Naive thymus-derived CD4-positive, alpha-beta T cell (primary cell): ENCODE data around the gene SLCO2B1. TPM values are rescaled to one million over a fixed set of nuclear protein-coding genes. Genes with fewer than 3 reads are reported as not detected.

Experiments used
- ATAC-seq: fragments of 150-1000 bp; cut with Tn5 transposase; 2 replicates; pipeline ENCODE4 v1.10.0; 2021; ENCODE audit warnings: mild to moderate bottlenecking, moderate library complexity
- CTCF ChIA-PET: fragments of 350-600 bp; sonication (Branson Sonifier 250); formaldehyde crosslinking; loops from one replicate; lab custom pipeline; 2021; ENCODE audit warnings: antibody characterized with exemption; lab: Charles Lee
- POLR2A ChIA-PET: fragments of 350-600 bp; sonication (Branson Sonifier 250); formaldehyde crosslinking; loops from one replicate; lab custom pipeline; 2021; ENCODE audit warnings: antibody characterized with exemption, inconsistent platforms; lab: Charles Lee
- DNase-seq, 9 donors: peaks; one replicate each; pipeline versions ENCODE4 v3.0.0 to v3.0.0-alpha.2; 2020 to 2022; ENCODE audit warnings: mixed read lengths in 1 of 9
- H3K27ac ChIP-seq: one replicate; pipeline ENCODE4 v1.7.0; 2013; ENCODE audit warnings: mild to moderate bottlenecking, low read depth, low read length, moderate library complexity
- H3K27me3 ChIP-seq, 2 donors: one replicate each; pipeline ENCODE4 v1.7.0; 2013; ENCODE audit warnings: low read length in 2 of 2, mild to moderate bottlenecking in 2 of 2, moderate library complexity in 2 of 2; ENCODE audit not compliant: control insufficient read depth in 2 of 2, insufficient read depth in 2 of 2
- H3K36me3 ChIP-seq, 3 experiments: 1 replicate in 2 of 3; 2 replicates in 1 of 3; pipeline ENCODE4 v1.7.0; 2013; ENCODE audit warnings: low read length in 3 of 3, mild to moderate bottlenecking in 3 of 3, moderate library complexity in 1 of 3; ENCODE audit not compliant: insufficient read depth in 3 of 3, control insufficient read depth in 2 of 3
- H3K4me1 ChIP-seq, 2 donors: one replicate each; pipeline ENCODE4 v1.7.0; 2013; ENCODE audit warnings: low read length in 2 of 2, mild to moderate bottlenecking in 2 of 2, moderate library complexity in 1 of 2; ENCODE audit not compliant: control insufficient read depth in 2 of 2, insufficient read depth in 2 of 2
- H3K4me3 ChIP-seq: 2 replicates; pipeline ENCODE4 v1.7.0; 2013; ENCODE audit warnings: mild to moderate bottlenecking, low read length
- H3K9me3 ChIP-seq, 3 experiments: 1 replicate in 2 of 3; 2 replicates in 1 of 3; pipeline ENCODE4 v1.7.0; 2013; ENCODE audit warnings: low read length in 3 of 3; ENCODE audit not compliant: control insufficient read depth in 2 of 3
- H3K27ac Mint-ChIP-seq, 9 donors: one replicate each; pipeline ENCODE4 v1.8.0; 2020 to 2022; ENCODE audit warnings: mixed read lengths in 9 of 9, mild to moderate bottlenecking in 8 of 9, moderate library complexity in 5 of 9, inconsistent platforms in 2 of 9
- H3K27me3 Mint-ChIP-seq, 5 donors: one replicate each; pipeline ENCODE4 v1.8.0; 2021 to 2022; ENCODE audit warnings: mixed read lengths in 5 of 5, mild to moderate bottlenecking in 1 of 5
- H3K36me3 Mint-ChIP-seq, 5 donors: one replicate each; pipeline ENCODE4 v1.8.0; 2020 to 2022; ENCODE audit warnings: mixed read lengths in 5 of 5, mild to moderate bottlenecking in 3 of 5, inconsistent platforms in 1 of 5
- H3K4me1 Mint-ChIP-seq, 7 donors: one replicate each; pipeline ENCODE4 v1.8.0; 2020 to 2022; ENCODE audit warnings: mixed read lengths in 7 of 7, mild to moderate bottlenecking in 3 of 7, inconsistent platforms in 1 of 7
- H3K4me3 Mint-ChIP-seq, 10 donors: one replicate each; pipeline ENCODE4 v1.8.0; 2020 to 2022; ENCODE audit warnings: mild to moderate bottlenecking in 10 of 10, mixed read lengths in 10 of 10, moderate library complexity in 6 of 10, inconsistent platforms in 2 of 10
- H3K9me3 Mint-ChIP-seq, 11 donors: one replicate each; pipeline ENCODE4 v1.8.0; 2020 to 2022; ENCODE audit warnings: mixed read lengths in 11 of 11, mild to moderate bottlenecking in 4 of 11, inconsistent platforms in 1 of 11, moderate library complexity in 1 of 11
- intact Hi-C, 2 donors: fragments of 100-400 bp; cut with micrococcal nuclease; formaldehyde crosslinking; loops; one replicate each; pipeline ENCODE4 v1.15.1; 2023
- polyA plus RNA-seq, 2 donors: library from polyadenylated mRNA; unstranded; fragments of 300-500 nt; fragmentation: Illumina TruSeq; gene quantifications; one replicate each; pipeline ENCODE4 v1.2.3, GENCODE V29; 2021
- total RNA-seq, 6 experiments: library from RNA in 5 of 6; stranded (reverse) in 5 of 6; gene quantifications; 1 replicate in 5 of 6; 2 replicates in 1 of 6; pipeline ENCODE4 v1.2.3 and lab custom pipeline; 2021 to 2026

Gene SLCO2B1
- total and polyA plus RNA-seq, 7 experiments from 2014 or later: 0.19 to 4.3 (median 1.9) TPM; not detected in 3

DNA sequence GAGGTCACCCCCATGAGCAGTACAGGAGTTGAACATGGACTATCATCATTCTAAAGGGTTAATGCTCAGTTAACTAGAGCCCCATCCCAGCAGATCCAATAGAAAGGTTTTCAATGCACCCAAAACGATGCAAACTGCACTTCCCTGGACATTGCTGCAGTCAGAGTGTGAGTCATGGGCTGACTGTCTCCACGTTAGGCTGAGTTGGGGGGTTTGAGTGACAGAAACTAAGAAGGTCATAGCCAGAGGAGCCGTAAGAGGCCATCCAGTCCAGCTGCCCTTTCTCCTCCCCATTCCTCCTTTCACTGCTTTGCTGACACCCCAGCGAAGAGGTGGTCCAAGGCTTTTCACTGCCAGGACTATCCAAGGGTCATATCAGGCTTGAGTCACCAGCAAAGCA, 43.7 kb upstream of the SLCO2B1 start:
- H3K27ac Mint-ChIP-seq: no peak overlapping the region
- ATAC-seq: no peak
- intact Hi-C loops: no loop called here

DNA sequence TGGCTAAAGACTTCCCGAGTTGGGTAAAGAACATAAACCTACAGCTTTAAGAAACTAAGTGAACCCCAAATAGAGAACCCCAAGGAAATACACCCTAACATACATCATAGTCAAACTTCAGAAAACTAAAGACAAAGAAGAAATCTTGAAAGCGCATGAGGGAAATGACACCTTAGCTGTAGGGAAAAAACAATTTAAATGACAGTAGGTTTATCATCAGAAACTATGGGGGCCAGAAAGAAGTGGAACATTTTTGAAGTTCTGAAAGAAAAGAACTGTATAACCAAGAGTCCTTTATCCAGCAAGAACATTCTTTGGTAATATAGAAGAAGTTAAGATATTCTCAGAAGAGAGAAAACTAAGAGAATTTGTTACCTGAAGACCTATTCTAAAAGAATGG, 38.7 kb upstream of the SLCO2B1 start:
- no peaks in the 10 kb centered on the region for H3K4me1 Mint-ChIP-seq
- H3K36me3 Mint-ChIP-seq: peaks cover 0 to 12% (median 5%) of the 10 kb centered on the region in 5 donors
- POLR2A ChIA-PET: no interaction called here
- no peak overlapping the region for H3K4me3 Mint-ChIP-seq
- CTCF ChIA-PET: no interaction called here
- H3K27me3 Mint-ChIP-seq: peaks cover 12 to 23% (median 19%) of the 10 kb centered on the region in 5 donors
- intact Hi-C loops: no loop called here
- H3K9me3 Mint-ChIP-seq: peaks cover 6 to 48% (median 24%) of the 10 kb centered on the region in 11 donors
- no peak for DNase-seq
- H3K27ac Mint-ChIP-seq: no peak overlapping the region
- no peaks in the 10 kb centered on the region for H3K9me3 ChIP-seq
- no peak for ATAC-seq
- H3K36me3 ChIP-seq: no peaks in the 10 kb centered on the region
- no peaks in the 10 kb centered on the region for H3K27me3 ChIP-seq
- no peak overlapping the region for H3K4me3 ChIP-seq
- H3K4me1 ChIP-seq: no peaks in the 10 kb centered on the region
- H3K27ac ChIP-seq: no peak overlapping the region

More for the DNA sequence above, 43.7 kb upstream of the SLCO2B1 start:
- DNase-seq: no peak
- Histone ChIP-seq H3K36me3 (no peaks in the 10 kb centered on the region), H3K27ac (no peak overlapping the region), H3K27me3 (no peaks in the 10 kb centered on the region), H3K4me3 (no peak overlapping the region), H3K9me3 (no peaks in the 10 kb centered on the region), H3K4me1 (no peaks in the 10 kb centered on the region)
- peaks cover 0 to 7% (median 0%) of the 10 kb centered on the region in 7 donors for H3K4me1 Mint-ChIP-seq
- ChIA-PET CTCF (no interaction called here), POLR2A (no interaction called here)
- peaks cover 0 to 3% (median 0%) of the 10 kb centered on the region in 5 donors for H3K36me3 Mint-ChIP-seq
- H3K4me3 Mint-ChIP-seq: no peak overlapping the region
- peaks cover 12 to 32% (median 21%) of the 10 kb centered on the region in 5 donors for H3K27me3 Mint-ChIP-seq
- peaks cover 5 to 17% (median 12%) of the 10 kb centered on the region in 11 donors for H3K9me3 Mint-ChIP-seq

DNA sequence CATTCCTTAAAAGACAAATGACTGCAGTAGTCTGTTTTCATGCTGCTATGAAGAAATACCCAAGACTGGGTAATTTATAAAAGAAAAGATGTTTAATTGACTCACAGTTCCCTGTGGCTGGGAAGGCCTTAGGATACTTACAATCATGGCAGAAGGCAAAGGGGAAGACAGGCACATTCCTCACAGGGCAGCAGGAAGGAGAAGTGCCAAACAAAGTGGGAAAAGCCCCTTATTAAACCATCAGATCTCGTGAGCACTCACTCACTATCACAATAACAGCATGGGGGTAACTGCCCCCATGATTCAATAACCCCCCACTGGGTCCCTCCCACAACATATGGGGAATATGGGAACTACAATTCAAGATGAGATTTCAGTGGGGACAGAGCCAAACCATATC, 37.9 kb upstream of the SLCO2B1 start:
- no peaks in the 10 kb centered on the region for H3K27me3 ChIP-seq
- peaks cover 0 to 1% (median 0%) of the 10 kb centered on the region in 7 donors for H3K4me1 Mint-ChIP-seq
- no peak overlapping the region for H3K27ac Mint-ChIP-seq
- no peaks in the 10 kb centered on the region for H3K36me3 ChIP-seq
- H3K4me1 ChIP-seq: no peaks in the 10 kb centered on the region
- POLR2A ChIA-PET: no interaction called here
- H3K27ac ChIP-seq: no peak overlapping the region
- DNase-seq (no peak), ATAC-seq (no peak)
- peaks cover 0 to 12% (median 5%) of the 10 kb centered on the region in 5 donors for H3K36me3 Mint-ChIP-seq
- H3K27me3 Mint-ChIP-seq: peaks cover 12 to 29% (median 20%) of the 10 kb centered on the region in 5 donors
- intact Hi-C loops: no loop called here
- H3K9me3 ChIP-seq: no peaks in the 10 kb centered on the region
- CTCF ChIA-PET: no interaction called here
- no peak overlapping the region for H3K4me3 ChIP-seq
- H3K4me3 Mint-ChIP-seq: no peak overlapping the region
- peaks cover 6 to 48% (median 24%) of the 10 kb centered on the region in 11 donors for H3K9me3 Mint-ChIP-seq

DNA sequence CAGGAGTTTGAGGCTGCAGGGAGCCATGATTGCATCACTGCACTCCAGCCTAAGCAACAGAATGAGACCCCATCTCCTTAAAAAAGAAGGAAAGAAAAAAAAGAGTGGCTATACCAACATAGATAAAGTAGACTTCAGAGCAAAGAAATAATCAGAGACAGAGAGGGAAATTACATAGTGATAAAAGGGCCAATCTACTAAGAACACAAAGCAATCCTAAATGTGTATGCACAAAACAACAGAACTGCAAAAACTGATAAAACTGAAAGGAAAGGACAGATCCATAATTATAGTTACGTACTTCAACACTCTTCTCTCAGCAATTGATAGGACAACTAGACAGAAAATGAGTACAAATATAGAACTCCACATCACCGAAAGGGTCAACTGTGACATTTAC, 36.4 kb upstream of the SLCO2B1 start:
- H3K36me3 Mint-ChIP-seq: peaks cover 0 to 12% (median 5%) of the 10 kb centered on the region in 5 donors
- H3K4me1 Mint-ChIP-seq: peaks cover 0 to 1% (median 0%) of the 10 kb centered on the region in 7 donors
- no peaks in the 10 kb centered on the region for H3K36me3 ChIP-seq
- ATAC-seq (no peak), DNase-seq (no peak)
- ChIA-PET CTCF (interaction anchor here (0.7 kb wide), 1 partner anchor 82 kb away, joined by 3 read pairs; no protein-coding TSS in a partner anchor), POLR2A (no interaction called here)
- H3K9me3 Mint-ChIP-seq: peaks cover 6 to 58% (median 24%) of the 10 kb centered on the region in 11 donors
- no peak overlapping the region for H3K4me3 Mint-ChIP-seq
- H3K27ac Mint-ChIP-seq: no peak overlapping the region
- intact Hi-C loops: no loop called here
- peaks cover 12 to 41% (median 31%) of the 10 kb centered on the region in 5 donors for H3K27me3 Mint-ChIP-seq
- H3K27ac ChIP-seq: no peak overlapping the region
- H3K9me3 ChIP-seq: no peaks in the 10 kb centered on the region
- H3K4me1 ChIP-seq: no peaks in the 10 kb centered on the region
- no peak overlapping the region for H3K4me3 ChIP-seq
- no peaks in the 10 kb centered on the region for H3K27me3 ChIP-seq

DNA sequence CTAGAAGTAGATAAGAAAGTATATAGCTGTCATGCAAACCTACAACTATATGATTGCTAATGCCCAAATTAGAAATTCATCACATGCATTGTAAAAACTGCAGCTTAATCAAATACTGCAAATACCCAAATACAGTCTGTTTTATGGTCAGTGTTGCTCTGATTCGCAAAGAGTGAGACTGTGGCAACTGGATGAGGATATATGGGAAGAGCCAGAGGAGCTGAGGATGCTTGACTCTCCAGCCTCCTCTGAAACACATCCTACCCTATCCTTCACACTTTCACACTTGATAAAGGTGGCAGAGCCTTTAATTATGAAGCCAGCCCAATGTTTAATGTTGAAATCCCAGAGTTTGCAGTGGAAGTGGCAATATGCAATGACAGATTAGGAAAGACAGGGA, 32.3 kb upstream of the SLCO2B1 start:
- H3K36me3 Mint-ChIP-seq: peaks cover 0 to 8% (median 0%) of the 10 kb centered on the region in 5 donors
- ATAC-seq (no peak), DNase-seq (no peak)
- peaks cover 0 to 1% (median 0%) of the 10 kb centered on the region in 7 donors for H3K4me1 Mint-ChIP-seq
- Histone ChIP-seq H3K4me3 (no peak overlapping the region), H3K4me1 (no peaks in the 10 kb centered on the region), H3K27ac (no peak overlapping the region), H3K36me3 (no peaks in the 10 kb centered on the region), H3K27me3 (no peaks in the 10 kb centered on the region), H3K9me3 (no peaks in the 10 kb centered on the region)
- ChIA-PET CTCF (interaction anchor here (1.6 kb wide), 1 partner anchor 22 kb away, joined by 5 read pairs; no protein-coding TSS in a partner anchor), POLR2A (no interaction called here)
- H3K9me3 Mint-ChIP-seq: peaks cover 0 to 30% (median 11%) of the 10 kb centered on the region in 11 donors
- peaks cover 4 to 35% (median 32%) of the 10 kb centered on the region in 5 donors for H3K27me3 Mint-ChIP-seq
- H3K27ac Mint-ChIP-seq: no peak overlapping the region
- no peak overlapping the region for H3K4me3 Mint-ChIP-seq
- intact Hi-C loops: no loop called here

DNA sequence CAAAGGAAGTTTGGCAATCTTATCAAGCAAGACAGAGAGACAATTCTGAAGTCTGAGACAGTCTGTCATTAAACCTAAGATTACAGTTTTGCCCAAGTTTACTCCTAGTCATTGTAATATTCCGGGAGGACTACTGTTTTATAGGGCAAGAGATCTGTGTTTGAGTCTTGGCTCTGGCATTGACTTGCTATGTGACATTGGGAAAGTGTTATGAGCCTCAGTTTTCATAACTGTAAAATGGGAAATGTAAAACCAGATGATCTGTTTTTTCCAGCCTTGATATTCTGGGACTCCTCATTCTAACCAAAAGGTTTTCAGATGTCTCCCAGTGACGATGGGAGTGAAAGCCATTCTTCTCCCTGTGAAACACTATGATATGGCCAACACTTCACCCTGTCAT, 24.3 kb upstream of the SLCO2B1 start:
- Histone ChIP-seq H3K36me3 (no peaks in the 10 kb centered on the region), H3K9me3 (no peaks in the 10 kb centered on the region), H3K4me1 (no peaks in the 10 kb centered on the region), H3K27ac (no peak overlapping the region), H3K27me3 (no peaks in the 10 kb centered on the region), H3K4me3 (no peak overlapping the region)
- ChIA-PET CTCF (interaction anchor here (0.6 to 0.8 kb wide), 2 partner anchors 12 to 14 kb away, joined by 3 read pairs; no protein-coding TSS in a partner anchor), POLR2A (no interaction called here)
- H3K36me3 Mint-ChIP-seq: peaks cover 0 to 6% (median 0%) of the 10 kb centered on the region in 5 donors
- peaks cover 13 to 38% (median 21%) of the 10 kb centered on the region in 5 donors for H3K27me3 Mint-ChIP-seq
- ATAC-seq (no peak), DNase-seq (no peak)
- no peak overlapping the region for H3K4me3 Mint-ChIP-seq
- intact Hi-C loops: no loop called here
- H3K9me3 Mint-ChIP-seq: peaks cover 0 to 7% (median 0%) of the 10 kb centered on the region in 11 donors
- H3K27ac Mint-ChIP-seq: no peak overlapping the region
- H3K4me1 Mint-ChIP-seq: no peaks in the 10 kb centered on the region

DNA sequence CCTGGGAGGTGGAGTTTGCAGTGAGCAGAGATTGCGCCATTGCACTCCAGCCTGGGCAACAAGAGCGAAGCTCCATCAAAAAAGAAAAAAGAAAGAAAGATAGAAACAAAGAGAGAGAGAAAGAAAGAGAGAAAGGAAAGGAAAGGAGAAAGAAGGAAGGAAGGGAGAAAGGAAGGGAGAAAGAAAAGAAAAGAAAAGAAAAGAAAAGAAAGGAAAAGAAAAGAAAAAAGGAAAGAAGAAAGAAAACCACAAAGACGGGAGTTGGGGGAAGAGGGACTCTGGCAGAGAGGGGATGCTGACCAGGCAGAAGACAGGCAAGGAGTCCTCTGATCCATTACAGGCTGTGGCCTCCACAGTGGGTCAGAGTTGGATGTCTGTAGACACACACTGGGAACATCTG, 18.8 kb upstream of the SLCO2B1 start:
- Histone ChIP-seq H3K4me1 (no peaks in the 10 kb centered on the region), H3K36me3 (no peaks in the 10 kb centered on the region), H3K27ac (no peak overlapping the region), H3K27me3 (no peaks in the 10 kb centered on the region), H3K9me3 (no peaks in the 10 kb centered on the region), H3K4me3 (no peak overlapping the region)
- Mint-ChIP-seq H3K9me3 (peaks cover 0 to 5% (median 0%) of the 10 kb centered on the region in 11 donors), H3K36me3 (peaks cover 0 to 6% (median 0%) of the 10 kb centered on the region in 5 donors), H3K4me1 (no peaks in the 10 kb centered on the region), H3K27me3 (peaks cover 23 to 37% (median 32%) of the 10 kb centered on the region in 5 donors), H3K4me3 (peak overlapping the region in 1 of 10 donors; percentile 30), H3K27ac (no peak overlapping the region)
- ATAC-seq: no peak
- intact Hi-C loops: no loop called here
- ChIA-PET CTCF (no interaction called here), POLR2A (no interaction called here)
- no peak for DNase-seq
